Subcutaneous adipose tissue (tissue), 4 donors: ENCODE measurements around the gene KLF13. TPM values are rescaled to one million over a fixed set of nuclear protein-coding genes. Genes with fewer than 3 reads are reported as not detected.

Source experiments
- total RNA-seq, 4 donors: library from RNA; depleted of rRNA; stranded (reverse); fragments of >200 nt; gene quantifications; one replicate each; pipeline ENCODE4 v1.1.0, GENCODE V29; 2016
- TF ChIP-seq, protein P1 (sequence below): fragments of 450-650 bp; IDR thresholded peaks from one replicate; pipeline ENCODE4 v1.5.1; 2016; ENCODE audit warnings: low read depth, mild to moderate bottlenecking, control low read depth, antibody characterized with exemption, moderate library complexity

KLF13 gene
- total RNA-seq, 4 donors from 2014 or later, result 35.2 to 99.0 (median 56.1) TPM

DNA sequence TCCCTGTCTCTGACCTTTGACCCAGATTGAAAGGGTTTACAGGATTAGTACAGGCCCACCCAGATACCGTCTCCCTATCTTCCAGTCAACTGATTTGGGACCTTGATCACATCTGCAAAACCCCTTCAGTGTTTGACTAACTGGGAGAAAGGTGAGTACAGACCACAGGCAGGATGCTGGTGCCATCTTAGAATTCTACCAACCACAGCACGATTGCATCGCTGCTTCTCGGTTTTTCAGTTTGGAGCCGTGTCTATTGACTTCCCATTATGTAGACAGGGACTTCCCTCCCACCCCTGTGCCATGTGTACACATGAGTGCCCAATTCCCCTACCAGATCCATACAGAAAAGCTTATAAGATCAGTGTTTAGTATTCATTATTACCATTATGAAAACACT is 6.6 kb upstream of the KLF13 start:
- TF ChIP-seq, protein P1, sequence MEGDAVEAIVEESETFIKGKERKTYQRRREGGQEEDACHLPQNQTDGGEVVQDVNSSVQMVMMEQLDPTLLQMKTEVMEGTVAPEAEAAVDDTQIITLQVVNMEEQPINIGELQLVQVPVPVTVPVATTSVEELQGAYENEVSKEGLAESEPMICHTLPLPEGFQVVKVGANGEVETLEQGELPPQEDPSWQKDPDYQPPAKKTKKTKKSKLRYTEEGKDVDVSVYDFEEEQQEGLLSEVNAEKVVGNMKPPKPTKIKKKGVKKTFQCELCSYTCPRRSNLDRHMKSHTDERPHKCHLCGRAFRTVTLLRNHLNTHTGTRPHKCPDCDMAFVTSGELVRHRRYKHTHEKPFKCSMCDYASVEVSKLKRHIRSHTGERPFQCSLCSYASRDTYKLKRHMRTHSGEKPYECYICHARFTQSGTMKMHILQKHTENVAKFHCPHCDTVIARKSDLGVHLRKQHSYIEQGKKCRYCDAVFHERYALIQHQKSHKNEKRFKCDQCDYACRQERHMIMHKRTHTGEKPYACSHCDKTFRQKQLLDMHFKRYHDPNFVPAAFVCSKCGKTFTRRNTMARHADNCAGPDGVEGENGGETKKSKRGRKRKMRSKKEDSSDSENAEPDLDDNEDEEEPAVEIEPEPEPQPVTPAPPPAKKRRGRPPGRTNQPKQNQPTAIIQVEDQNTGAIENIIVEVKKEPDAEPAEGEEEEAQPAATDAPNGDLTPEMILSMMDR, result no peak

DNA sequence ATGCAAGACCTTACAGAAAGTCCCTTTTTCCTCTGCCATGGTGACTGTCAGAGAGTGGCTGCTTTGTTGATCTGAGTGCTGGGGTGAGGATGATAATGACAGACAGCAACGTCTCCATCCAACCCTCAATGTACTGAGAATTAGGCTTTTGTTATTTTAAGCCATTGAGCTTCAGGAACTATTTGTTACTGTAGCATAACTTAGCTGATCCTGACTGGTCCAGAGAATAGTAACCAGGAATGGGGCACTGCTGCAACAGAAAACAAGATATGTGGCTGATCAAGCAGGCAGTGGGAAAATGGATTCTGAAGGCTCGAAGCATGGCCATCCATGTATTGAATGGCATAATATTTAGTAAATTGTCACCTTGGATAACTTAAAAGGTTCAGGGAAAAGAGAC is 5.2 kb upstream of the KLF13 start:
- TF ChIP-seq, protein P1, result no peak

DNA sequence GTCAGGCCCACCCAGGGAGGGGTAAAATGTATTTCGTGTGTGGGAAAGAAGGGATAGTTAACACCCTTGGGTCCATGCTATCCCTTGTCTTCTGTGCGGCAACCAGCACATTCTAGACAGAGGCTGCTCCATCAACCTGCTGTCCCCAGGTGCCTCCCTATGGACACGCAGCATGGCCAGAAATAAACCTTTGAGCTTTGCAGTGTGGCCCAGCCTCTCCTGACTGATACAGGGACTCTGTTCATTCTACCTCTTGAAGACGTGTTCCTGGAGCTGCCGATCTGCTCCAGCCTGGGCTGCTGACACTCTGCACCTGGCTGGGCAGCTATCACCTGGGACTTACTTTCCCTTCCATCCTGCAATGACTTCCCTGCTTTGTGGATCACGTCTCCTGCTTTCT is 4.1 kb upstream of the KLF13 start:
- TF ChIP-seq, protein P1, result no peak

DNA sequence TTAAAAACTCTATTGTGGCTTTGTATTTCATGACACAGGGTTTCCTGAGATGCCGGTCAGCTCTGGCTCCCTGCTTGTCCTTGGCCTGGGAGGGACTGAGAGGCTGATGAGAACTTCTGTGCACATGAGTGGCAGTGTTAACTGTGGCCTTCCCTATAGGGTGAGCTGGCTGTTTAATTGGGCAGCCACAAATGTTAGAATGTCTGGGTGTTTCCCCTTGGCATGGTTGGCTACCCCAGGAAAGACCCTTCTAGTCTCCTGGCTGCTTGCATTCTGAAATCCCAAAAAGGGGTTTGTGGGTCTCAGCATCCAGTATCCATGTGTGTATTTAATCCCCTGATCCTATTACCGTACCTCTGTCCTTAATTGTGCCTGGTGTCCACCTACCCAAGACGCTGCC is 3.0 kb upstream of the KLF13 start:
- TF ChIP-seq, protein P1, result no peak

DNA sequence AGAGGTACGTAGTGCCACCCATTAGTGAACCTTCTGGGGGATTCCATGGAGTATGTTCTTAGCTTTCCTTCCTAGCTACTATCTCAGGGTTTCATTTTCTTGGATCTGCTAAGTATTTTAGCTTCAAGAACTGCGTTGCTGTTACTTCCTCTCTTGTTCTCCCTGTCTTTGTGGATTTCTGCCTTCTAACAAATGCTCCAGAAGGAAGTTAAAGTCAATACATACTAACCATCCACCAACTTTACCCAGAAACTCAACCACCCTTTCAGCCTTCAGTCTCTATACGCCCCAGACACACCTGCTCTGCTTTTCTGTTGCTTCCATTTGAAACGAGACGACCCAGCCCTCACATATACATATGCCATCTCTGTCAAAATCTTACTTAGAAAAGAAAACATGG is 2.4 kb upstream of the KLF13 start:
- TF ChIP-seq, protein P1, result no peak

DNA sequence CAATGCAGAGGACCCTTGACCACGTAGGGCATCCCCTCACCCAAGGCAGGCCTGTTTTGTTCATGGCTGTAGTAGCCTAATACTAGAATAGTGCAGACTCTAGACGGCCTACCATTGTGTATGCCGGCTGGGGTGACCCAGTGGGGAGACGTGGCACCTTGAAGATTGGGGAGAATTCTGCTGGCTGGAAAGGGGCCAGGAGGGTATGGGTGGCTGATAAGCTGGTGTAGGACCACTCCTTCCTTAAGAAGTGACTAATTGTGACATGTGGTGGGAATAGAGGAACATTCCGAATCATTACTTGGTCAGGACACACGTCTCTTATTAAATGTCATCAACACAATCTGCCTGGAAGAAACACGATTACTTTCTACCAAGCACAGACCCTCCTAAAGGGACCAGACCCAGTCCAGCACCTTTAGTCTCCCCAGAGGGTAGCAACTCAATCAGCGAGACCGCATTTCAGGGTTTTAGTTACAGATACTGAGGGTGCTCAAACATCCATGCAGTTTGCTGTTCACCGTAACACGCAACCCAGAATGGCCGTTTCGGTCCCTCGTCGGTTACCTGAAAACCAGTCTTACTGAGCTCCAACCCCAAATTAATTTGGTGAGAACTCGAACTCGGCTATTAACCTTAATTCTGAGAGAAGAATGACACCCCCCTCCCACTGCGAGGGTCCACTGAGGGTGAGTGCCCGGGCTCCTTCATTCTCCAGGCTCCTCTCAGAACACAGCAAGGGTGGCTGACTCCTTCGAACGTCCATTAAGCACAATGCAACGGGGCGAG is 1.6 kb upstream of the KLF13 start:
- TF ChIP-seq, protein P1, result no peak

DNA sequence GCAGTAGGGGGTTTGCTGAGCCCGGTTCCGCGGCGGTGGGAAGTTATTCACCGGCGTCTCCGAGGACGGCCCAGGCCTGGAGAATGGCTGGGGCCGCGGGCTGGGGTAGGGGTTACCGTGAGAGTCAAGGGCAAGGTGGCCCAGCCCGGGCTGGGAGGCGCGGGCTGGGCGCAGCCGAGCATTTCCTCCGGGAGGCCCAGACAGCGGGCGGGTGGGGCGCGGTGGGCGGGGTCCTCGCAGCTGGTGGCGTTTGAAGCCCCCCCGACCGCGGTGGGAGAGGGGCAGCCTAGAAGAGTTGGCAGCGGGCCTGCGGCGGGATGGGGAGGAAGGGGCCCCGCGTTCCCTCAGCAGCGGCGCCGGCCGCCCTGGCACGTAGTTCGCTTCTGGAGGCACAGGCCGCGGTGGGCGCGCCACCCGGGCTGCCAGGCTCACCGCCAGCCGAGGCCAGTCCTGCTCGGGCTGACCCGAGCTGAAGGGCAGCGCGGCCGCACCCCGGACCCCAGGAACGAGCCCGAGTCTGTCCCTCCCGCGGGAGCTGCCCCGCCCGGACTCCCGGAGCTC is 960 bp upstream of the KLF13 start:
- TF ChIP-seq, protein P1, result no peak
